KG1 (cell line): ENCODE measurements around the gene ATP5PO.

Source experiments
- DNase-seq: peaks from one replicate; lab custom pipeline; 2025; lab: John Stamatoyannopoulos, UW

ATP5PO gene

GRCh38 chr21:33898586-33898985 is 17.0 kb downstream of the ATP5PO start:
- no peak for DNase-seq

- no peak for DNase-seq
Observed at GRCh38 chr21:33897739-33898138, 17.9 kb downstream of the ATP5PO start.

GRCh38 chr21:33897098-33897497 is 18.5 kb downstream of the ATP5PO start:
- no peak for DNase-seq

GRCh38 chr21:33896691-33897090 is 18.9 kb downstream of the ATP5PO start:
- DNase-seq: no peak

GRCh38 chr21:33895356-33895755 is 20.2 kb downstream of the ATP5PO start:
- no peak for DNase-seq

DNA sequence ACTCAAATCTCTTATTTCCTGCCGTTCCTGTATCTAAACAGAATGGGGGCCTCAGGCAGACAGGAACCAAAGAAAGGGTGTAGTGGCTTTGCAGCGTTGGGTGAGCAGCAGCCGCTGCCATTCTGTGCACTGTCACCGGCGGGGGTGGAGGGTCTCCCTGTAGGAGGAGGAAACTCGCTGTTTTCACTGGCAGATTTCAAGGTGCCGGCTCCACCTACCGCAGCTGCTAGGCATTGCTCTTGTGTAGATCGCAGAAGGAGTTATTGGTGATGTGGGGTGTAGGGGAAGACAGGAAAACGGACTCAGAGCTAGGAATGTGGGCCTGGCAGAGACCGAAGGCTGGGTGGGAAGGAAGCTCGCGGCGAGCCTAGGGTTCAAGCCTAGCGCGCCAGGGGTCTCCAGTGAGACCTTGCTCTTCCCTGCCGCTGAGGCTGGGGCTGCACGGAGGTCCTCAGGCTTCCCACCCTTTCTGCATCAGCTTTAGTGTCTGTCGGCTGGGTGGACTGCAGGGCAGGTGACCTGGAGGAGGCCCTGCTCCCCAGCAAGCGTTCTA is 20.8 kb downstream of the ATP5PO start:
- peak; percentile 42 for DNase-seq

DNA sequence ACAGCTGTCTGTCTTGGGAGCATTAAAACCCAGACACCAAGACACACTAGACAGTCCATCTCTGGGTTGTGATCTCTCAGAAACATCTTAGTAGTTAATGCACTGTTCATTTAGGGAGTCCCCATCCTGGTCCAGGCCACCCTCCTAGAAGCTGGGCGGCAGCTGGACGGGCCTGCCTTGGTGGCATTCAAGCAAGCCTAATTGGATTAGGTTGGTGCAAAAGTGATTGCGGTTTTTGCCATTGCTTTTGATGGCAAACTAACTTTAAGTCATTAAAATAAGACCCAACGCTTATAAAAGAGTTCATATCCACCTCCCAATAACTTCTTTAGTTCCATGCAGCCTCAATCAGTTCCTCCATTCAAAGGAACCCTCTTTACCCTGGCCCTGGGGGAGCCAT is 21.7 kb downstream of the ATP5PO start:
- DNase-seq: no peak

DNA sequence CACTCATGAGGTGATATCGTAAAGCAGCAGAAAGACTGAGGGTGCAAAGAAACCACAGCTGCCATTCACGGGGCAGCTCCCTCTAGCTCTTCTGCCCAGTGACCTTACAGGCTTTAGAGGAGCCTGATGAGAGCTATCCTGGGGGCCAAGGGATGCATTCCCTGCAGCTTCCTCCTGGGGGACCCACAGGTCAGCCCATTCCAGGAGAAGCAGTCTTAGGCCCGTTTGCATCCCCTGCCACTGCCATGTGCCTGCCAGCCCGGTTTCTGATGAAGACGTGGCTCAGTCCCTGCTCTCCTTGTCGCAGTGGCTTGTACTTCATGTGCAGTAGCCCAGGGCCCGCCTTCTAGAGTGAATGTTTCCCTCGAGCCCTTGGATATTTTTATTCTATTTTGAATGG is 22.8 kb downstream of the ATP5PO start:
- DNase-seq: no peak

DNA sequence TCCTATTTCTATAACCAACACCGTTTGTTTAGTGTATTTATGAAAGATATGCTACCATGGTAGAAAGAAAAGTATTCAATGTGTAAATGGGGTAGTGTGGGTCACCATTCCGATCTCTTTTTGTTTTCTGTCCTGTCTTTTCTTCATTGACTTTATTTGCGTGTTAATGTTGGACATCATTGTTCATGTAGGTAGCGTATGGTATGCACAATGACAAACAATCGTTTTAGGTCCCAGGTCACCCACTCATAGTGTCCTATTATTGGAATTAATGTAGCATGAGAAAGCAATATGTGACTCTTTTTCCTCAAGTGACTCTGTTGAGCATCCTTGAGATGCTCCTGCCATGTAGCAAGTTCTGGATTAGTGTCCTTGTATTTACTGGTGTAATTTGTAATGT is 25.4 kb downstream of the ATP5PO start:
- no peak for DNase-seq

- no peak for DNase-seq
Observed at GRCh38 chr21:33886321-33886720, 29.3 kb downstream of the ATP5PO start.

- no peak for DNase-seq
Observed at GRCh38 chr21:33885172-33885514, 30.5 kb downstream of the ATP5PO start.

- no peak for DNase-seq
Observed at GRCh38 chr21:33884376-33885171, 31.0 kb downstream of the ATP5PO start.

- no peak for DNase-seq
Observed at GRCh38 chr21:33883118-33883517, 32.5 kb downstream of the ATP5PO start.

DNA sequence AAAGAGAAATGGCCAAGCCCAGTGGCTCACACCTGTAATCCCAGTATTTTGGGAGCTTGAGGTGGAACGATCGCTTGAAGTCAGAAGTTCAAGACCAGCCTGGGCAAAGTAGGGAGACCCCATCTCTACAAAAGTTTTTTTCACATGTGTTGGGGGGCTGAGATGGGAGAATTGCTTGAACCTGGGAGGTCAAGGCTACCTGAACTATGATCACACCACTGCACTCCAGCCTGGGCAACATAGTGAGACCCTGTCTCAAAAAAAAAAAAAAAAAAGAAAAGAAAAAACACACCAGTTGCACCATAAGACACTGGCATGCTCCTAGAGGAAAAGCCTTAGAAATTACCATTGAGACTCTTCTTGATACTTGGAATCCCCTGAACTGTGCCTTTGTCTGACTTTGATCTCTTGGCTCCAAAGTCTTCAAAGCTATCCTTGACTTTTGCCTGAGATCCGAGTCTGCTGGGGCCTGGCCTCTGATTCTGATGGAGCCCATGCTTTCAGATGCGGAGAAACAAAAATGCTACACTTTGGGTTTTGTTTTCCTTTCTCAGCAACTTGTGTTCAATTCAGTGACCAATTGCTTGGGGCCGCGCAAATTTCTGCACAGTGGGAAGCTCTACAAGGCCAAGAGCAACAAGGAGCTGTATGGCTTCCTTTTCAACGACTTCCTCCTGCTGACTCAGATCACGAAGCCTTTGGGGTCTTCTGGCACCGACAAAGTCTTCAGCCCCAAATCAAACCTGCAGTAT is 33.7 kb downstream of the ATP5PO start:
- DNase-seq: no peak

DNA sequence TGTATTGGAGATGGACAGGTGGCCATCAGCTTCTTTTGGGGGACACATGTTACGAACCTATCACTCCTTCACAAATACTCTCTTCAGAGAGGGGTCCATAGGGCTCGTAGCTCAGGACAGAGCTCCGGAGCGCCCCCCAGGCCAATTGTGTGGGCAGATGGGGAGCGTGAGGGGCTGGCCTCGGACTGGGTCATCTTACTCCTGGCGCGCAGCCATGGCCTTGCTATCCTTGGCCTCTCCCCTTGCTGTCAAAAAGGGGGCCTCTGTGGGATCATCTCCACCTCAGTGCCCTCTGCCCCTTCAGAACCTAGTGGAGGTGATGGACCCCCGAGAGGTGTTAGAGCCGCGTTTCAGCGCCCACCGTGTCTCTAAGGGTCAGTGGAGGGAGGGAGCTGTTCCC is 35.0 kb downstream of the ATP5PO start:
- DNase-seq: no peak

DNA sequence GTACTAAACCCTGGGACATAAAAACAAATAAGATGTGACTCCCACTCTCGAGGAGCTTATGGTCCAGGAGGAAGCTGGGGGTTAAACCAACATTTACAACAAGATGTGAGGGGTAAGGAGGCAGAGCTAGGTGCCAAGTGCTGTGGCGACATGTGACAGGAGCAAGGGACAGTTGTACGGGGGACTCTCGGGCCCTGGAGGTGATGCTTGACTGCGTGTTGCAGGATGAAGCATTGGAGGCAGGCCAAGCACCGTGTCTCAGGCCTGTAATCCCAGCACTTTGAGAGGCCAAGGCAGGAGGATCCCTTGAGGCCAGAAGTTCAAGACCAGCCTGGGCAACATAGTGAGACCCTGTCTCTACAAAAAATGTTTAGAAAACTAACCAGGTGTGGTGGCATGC is 36.8 kb downstream of the ATP5PO start:
- DNase-seq: no peak

DNA sequence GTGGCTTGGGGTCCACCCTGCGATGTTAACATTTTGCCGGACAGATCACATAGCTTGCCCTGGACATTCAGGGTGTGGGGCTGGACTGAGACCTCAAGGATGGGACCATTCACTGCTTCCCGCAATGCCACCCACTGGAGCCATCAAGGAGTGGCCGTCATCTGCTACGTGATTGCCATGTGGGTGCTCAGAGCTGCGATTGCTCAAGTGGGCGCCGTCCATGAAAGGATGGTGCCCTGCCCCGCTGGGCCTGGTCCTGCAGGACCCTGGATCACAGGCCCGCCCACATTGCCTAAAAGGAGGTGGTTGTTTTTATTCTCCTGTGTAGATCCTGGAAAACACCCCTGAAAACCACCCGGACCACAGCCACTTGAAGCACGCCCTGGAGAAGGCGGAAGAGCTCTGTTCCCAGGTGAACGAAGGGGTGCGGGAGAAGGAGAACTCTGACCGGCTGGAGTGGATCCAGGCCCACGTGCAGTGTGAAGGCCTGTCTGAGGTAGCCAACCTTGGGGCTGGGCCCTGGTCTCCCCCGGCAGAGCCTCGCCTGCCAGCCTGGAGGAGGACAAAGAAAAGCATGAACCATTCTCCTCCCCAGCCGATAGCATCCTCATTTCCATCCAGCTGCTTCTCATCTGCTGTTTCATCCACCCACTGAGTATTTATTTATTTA is 40.4 kb downstream of the ATP5PO start:
- no peak for DNase-seq

DNA sequence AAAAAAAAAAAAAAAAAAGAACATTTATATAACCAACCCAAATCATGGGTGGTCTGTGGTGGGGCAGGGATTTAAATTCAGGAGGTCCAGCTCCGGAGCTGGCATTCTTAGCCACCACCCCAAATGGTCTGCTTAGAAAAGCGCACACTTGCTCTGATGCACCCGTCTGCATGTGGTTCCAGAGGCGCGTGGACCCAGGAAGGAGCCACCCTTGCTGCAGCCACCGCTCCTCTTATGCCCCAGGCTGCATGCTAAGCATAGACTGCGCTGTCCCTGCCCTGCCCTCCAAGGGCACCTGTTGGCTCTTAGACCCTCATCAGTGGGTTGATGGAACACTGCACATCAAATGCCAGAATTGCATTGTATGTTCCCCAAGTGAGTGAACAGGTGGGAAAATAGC is 41.4 kb downstream of the ATP5PO start:
- DNase-seq: no peak

DNA sequence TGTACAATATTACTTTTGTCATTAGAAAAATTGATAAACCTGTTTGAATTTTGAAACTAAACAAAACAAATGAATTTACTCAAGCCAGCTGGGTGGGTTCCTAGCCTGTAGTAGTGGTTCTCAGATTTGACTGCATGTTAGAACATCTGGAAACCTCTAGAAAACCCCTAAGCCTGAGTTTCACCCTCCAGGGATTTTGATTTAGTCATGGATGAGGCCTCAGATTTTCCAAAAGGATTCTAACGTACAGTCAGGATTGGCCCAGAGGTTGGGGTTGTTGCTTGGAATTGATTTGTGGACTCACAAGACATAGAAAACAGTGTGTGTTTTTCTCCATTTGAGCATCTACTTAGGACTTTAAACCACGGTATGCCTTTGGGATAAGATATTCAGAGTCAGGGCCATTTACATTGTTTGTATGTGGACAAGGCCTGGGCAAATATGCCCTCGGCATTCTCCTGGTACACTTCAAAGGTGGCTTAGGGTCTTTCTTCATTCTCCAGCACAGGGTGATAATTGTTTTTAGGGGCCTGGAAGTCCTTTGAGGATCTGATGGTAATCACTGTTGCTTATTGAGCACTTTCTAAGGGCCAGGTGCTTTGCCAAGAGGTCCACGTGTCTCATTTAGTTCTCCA is 42.6 kb downstream of the ATP5PO start:
- DNase-seq: no peak

- no peak for DNase-seq
Observed at GRCh38 chr21:33871171-33871570, 44.4 kb downstream of the ATP5PO start.

GRCh38 chr21:33870768-33871167 is 44.8 kb downstream of the ATP5PO start:
- DNase-seq: no peak

- DNase-seq: no peak
Observed at GRCh38 chr21:33869873-33870272, 45.7 kb downstream of the ATP5PO start.
